BE2C (cell line): ENCODE measurements around the gene RIN3.

Experiments
- DNase-seq: peaks from one replicate; pipeline ENCODE4 v3.0.0-alpha.2; 2020
- H3K27me3 ChIP-seq: fragments of 250-450 bp; sonication (Bioruptor Pico); 2 replicates; pipeline ENCODE4 v1.5.1; 2020; ENCODE audit warnings: mild to moderate bottlenecking
- H3K36me3 ChIP-seq: fragments of 250-450 bp; sonication (Bioruptor Pico); 2 replicates; pipeline ENCODE4 v1.5.1; 2020; ENCODE audit warnings: mild to moderate bottlenecking
- H3K4me1 ChIP-seq: fragments of 250-450 bp; sonication (Bioruptor Pico); 2 replicates; pipeline ENCODE4 v1.5.1; 2020
- H3K4me3 ChIP-seq: 2 replicates; pipeline ENCODE4 v1.5.1; 2011; ENCODE audit warnings: low read depth, low read length
- H3K9me3 ChIP-seq: fragments of 250-450 bp; sonication (Bioruptor Pico); 2 replicates; pipeline ENCODE4 v1.5.1; 2020
- TF ChIP-seq, protein P1 (sequence below): IDR thresholded peaks from 2 replicates; pipeline ENCODE4 v1.5.1; 2012; ENCODE audit warnings: mild to moderate bottlenecking, low read depth, low read length

Gene RIN3

DNA sequence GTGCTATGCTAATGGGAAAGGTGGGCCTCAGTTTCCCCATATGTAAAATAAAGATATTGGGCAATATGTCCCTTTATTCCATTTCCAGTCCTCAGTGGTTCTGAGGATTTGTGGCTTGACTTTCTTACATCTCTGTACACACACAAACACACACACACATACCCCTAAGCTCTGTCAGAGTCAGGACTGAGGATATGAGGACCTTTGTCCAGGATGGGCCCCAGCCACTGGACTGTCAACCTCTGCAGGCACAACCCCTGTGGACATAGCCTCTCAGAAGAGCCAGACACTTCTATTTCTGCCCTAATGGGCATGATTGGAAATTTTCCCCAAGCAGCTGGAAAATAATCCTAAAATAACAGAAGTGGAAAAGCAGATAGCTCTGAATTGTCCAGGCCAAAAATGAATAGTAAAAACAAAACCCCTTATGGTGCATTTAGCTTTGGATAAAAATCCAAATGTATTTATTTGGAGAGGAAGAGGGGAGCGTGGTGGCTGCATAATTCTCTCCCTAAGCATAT is 50.2 kb downstream of the RIN3 start:
- Histone ChIP-seq H3K4me1 (0 out of 2 replicates have a peak, but pooled peaks cover 3% of the 10 kb centered on the region), H3K36me3 (no peaks in the 10 kb centered on the region), H3K4me3 (no peak overlapping the region), H3K9me3 (no peaks in the 10 kb centered on the region), H3K27me3 (no peaks in the 10 kb centered on the region)
- DNase-seq = no peak
- TF ChIP-seq, protein P1, sequence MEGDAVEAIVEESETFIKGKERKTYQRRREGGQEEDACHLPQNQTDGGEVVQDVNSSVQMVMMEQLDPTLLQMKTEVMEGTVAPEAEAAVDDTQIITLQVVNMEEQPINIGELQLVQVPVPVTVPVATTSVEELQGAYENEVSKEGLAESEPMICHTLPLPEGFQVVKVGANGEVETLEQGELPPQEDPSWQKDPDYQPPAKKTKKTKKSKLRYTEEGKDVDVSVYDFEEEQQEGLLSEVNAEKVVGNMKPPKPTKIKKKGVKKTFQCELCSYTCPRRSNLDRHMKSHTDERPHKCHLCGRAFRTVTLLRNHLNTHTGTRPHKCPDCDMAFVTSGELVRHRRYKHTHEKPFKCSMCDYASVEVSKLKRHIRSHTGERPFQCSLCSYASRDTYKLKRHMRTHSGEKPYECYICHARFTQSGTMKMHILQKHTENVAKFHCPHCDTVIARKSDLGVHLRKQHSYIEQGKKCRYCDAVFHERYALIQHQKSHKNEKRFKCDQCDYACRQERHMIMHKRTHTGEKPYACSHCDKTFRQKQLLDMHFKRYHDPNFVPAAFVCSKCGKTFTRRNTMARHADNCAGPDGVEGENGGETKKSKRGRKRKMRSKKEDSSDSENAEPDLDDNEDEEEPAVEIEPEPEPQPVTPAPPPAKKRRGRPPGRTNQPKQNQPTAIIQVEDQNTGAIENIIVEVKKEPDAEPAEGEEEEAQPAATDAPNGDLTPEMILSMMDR = no peak

GRCh38 chr14:92564344-92565039 is 50.9 kb downstream of the RIN3 start:
- Histone ChIP-seq H3K27me3 (no peaks in the 10 kb centered on the region), H3K9me3 (no peaks in the 10 kb centered on the region), H3K4me3 (no peak overlapping the region), H3K4me1 (0 out of 2 replicates have a peak, but pooled peaks cover 3% of the 10 kb centered on the region), H3K36me3 (no peaks in the 10 kb centered on the region)
- no peak for DNase-seq
- TF ChIP-seq, protein P1 = no peak

DNA sequence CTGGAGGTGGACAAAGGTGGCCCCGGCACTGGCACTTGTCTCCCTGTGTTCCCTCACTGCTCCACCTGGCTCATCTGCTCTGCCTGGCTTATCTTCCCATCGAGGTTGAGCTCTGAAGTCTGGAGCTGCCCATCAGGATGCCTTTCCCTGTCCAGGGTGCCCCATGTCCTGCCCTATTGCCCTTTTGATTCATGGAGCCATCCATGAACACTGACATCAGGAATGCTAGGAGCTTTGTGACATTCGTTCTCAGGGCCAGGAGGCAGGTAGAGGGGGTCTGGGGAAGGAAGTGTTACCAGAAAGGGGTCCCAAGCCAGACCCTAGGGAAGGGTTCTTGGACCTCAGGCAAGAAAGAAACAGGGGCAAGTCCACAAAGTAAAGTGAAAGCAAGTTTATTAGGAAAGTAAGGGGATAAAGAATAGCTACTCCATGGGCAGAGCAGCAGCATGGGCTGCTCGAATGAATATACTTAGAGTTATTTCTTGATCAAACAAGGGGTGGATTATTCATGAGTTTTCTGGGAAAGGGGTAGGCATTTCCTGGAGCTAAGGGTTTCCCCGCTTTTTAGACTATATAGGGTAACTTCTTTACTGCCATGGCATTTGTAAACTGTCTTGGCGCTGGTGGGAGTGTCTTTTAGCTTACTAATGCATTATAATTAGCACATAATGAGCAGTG is 51.6 kb downstream of the RIN3 start:
- no peaks in the 10 kb centered on the region for H3K36me3 ChIP-seq
- H3K27me3 ChIP-seq = no peaks in the 10 kb centered on the region
- TF ChIP-seq, protein P1 = no peak
- H3K9me3 ChIP-seq = no peaks in the 10 kb centered on the region
- peaks cover 8% of the 10 kb centered on the region for H3K4me1 ChIP-seq
- no peak for DNase-seq
- H3K4me3 ChIP-seq = no peak overlapping the region

GRCh38 chr14:92565718-92566115 is 52.1 kb downstream of the RIN3 start:
- H3K4me3 ChIP-seq = no peak overlapping the region
- no peaks in the 10 kb centered on the region for H3K27me3 ChIP-seq
- TF ChIP-seq, protein P1 = no peak
- DNase-seq = no peak
- no peaks in the 10 kb centered on the region for H3K9me3 ChIP-seq
- H3K36me3 ChIP-seq = no peaks in the 10 kb centered on the region
- peaks cover 9% of the 10 kb centered on the region for H3K4me1 ChIP-seq

GRCh38 chr14:92567173-92567725 is 53.7 kb downstream of the RIN3 start:
- Histone ChIP-seq H3K4me3 (no peak overlapping the region), H3K36me3 (no peaks in the 10 kb centered on the region), H3K9me3 (no peaks in the 10 kb centered on the region), H3K27me3 (no peaks in the 10 kb centered on the region), H3K4me1 (peaks cover 9% of the 10 kb centered on the region)
- TF ChIP-seq, protein P1 = no peak
- no peak for DNase-seq
